Activated CD8-positive, alpha-beta memory T cell treated with anti-CD3 and anti-CD28 coated beads for 1 hour (primary cell): ENCODE results near the gene ZNF740.

ENCODE experiments used
- DNase-seq, 2 donors: peaks; one replicate each; pipeline ENCODE4 v3.0.0-alpha.2; 2020; ENCODE audit warnings: low read depth in 1 of 2; ENCODE audit errors: extremely low read depth in 1 of 2

ZNF740 gene

DNA sequence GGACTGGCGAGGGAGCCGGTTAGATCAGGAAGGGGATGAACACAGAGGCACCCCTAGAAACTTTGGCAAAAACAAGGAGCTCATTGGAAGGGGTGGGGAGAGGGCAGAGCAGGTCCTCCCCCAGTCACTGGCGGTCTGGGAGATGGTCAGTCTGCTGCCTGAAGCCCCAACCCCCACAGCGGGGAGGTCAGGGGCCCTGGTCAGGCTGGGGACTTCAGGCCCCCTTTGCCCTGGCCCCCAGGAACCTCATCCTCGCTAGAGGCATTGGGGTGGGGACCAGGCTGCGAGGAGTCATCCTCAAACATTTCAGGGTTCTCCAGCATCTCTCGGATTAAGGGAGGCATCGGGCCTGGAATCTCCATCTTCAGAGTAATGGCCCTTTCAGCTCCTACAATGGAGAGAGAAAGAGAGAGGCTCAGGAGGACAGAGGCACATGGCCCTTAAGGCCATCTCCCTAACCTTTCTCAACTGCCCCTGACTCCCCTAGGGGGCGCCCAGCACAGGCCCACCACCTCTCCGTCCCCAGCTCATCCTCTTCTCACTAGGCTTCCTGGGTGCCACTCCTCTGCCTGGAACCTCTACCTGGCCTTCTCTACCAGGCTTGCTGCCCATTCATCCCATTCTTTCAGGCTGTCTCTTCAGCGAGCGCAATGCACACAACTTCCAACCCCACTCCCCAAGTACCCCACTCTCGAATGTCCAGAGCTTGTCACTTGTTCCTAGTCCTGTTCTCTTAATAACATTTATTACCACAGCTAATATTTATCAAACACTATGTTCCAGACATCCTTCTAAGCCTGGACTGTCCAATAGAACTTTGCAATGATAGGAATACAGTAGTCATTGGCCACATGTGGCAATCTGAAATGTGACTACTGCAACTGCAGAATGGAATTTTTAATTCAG lies 31.2 kb downstream of the ZNF740 start:
- DNase-seq: no peak

DNA sequence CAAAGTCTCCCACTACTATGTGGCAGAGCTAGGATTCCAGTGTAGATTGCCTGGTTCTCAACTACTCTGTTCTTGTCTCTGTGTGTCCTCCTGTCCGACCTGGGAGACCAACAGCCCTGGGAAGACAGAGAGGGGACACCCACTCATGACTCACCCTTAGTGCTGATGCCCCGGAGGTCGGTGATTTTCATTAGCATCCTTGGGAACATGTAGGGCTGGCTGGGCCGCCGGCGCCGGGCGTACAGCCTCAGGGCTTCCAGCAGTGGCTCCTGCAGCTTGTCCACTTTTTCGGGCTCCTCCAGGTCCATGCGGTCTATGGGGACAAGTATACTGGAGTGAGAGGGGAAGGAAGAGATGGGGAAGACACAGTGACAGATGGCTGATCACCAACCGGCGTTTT lies 32.4 kb downstream of the ZNF740 start:
- DNase-seq: no peak

DNA sequence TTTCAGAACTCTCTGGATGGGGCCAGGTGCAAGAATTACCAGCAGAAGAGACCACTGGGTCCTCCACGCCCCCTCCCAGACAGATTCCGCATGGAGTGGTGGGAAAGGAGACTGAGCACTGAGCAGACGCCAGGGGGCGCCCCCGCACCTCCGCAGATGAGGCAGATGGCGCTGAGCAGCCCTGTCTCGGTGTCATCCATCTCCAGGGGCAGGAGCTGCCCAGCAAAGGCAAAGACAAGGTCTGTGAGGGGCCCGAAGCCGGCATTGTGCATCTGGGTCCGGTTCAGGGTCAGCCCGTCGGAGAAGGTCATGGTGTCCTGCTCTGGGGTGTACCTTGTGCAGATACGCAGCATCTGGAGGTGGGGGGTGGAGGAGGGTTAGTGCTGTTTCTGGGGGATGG lies 32.8 kb downstream of the ZNF740 start:
- peak in 1 of 2 donors; percentile 79 for DNase-seq

DNA sequence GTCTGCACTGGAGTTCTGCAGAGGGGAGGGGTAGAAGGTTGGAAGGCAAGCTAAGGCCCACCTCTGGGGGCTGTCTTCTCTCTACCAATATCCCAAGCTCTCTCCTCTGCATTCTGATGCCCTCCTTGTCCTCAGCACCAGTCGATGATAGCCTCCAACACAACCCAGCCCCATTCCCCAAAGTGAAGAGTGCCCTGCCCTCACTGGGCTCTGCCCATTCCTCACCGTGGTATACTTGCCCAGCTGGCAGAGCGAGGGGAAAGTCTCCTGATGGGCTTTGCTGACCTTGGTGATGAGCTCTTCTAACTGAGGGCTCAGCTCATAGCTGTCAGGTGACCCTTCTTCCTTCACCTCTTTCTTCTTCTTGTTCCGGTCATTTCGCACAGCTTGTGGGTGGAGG lies 33.7 kb downstream of the ZNF740 start:
- DNase-seq: no peak

DNA sequence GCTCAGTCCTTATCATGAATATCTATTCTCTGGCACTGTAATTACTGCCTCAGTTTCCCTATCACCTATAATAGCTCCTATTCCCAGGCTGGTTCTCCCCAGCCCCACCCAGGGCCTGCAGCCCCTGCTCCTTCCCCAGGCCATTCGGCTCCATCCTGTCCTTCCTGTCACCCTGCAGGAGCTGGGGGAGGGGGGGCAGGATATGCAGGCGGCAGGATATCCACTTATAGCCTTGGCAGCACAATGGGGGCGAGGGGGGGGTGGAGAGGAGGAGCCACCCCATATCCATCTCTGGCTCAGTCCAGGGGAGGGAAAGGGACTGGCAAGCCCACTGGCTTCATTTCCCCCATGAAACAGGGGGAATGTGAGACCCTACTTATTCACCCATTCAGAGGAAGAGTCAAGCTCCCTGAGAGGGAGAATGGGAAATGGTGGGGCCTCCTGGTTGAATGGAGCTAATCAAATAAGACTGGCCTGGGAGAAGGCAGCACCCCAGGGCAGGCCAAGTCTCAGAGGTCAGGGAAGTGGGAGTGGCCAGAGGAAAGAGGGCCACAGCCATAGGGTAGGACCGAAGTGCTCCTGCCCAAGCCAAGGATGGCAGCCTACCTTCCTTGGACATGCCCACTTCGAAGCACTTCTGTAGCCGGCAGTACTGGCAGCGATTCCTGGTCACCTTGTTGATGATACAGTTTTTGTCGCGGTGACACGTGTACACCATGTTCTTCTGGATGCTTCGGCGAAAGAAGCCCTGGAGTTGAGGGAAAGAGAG lies 34.3 kb downstream of the ZNF740 start:
- DNase-seq: no peak

DNA sequence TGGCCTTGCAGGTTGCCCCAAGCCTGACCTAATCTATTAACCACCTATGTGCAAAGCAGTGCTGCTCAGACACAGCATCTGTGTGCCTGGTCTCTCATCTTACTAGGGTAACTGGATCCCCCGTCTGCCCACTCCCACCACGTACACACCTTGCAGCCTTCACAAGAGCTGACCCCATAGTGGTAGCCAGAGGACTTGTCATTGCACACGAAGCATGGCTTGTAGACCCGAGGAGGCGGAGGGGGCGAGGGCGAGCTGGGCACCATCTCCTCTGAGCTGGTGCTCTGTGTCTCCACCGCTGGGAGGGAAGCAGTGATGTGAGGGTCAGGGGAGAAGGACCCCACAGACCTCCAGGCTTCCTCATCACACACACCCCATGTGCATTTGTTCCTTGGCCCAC lies 35.0 kb downstream of the ZNF740 start:
- DNase-seq: no peak

DNA sequence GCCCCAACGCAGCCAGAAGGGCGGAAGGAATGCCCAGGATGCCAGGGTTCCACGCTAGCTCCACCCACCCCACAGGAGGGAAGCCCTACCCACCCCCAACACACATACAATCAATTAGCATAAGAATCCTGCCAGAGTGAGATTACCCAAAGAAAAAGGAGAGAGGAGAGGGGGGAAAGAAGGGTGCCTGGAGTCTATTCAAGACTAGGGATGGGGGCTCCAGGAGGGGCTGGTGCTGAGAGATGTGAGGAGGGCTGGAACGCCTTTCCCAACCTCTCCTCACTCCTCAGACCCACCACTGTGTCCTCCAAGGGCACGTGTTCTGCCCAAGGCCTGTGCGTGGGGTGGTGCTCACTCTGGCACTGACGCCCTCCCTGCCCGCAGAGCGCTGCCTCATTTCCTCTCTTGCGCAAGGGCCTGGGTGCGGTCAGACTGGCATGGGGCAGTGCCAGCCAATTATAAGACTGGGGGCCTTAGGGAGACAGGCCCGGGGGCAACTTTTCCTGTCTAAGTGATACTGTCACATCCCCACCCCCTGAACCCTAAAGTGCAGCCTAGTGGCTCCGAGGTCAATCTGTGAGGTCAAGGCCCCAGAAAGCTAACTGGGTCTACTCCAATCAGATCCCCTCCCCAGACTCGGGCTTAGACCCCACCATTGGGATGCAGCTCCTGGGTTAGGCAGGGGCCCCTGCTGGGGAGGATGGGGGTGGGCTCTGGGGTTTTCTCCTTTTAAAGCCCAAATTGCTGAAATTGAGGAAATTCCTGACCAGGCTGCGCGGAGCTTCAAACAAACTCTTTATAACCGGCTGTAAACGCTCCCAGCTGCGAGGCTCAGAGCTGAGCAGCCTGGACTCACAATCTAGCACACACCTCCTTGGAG lies 36.8 kb downstream of the ZNF740 start:
- DNase-seq: no peak

DNA sequence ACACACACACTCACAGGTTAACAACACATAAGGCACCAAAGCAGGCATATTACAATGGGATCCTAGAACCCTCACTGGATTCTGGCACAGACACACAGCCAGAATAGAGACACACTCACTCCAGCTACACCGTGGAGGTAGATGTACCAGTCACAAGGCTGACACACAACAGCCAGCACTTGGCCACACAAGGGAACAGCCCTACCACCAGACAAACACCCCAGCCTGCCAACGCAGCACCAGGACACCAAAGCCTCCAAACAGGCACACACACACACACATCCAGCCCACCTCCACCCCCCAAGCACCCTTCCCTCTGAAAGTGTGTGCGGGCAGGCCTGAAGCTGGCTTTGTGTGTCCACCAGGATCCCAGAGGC lies 37.4 kb downstream of the ZNF740 start:
- DNase-seq: no peak

DNA sequence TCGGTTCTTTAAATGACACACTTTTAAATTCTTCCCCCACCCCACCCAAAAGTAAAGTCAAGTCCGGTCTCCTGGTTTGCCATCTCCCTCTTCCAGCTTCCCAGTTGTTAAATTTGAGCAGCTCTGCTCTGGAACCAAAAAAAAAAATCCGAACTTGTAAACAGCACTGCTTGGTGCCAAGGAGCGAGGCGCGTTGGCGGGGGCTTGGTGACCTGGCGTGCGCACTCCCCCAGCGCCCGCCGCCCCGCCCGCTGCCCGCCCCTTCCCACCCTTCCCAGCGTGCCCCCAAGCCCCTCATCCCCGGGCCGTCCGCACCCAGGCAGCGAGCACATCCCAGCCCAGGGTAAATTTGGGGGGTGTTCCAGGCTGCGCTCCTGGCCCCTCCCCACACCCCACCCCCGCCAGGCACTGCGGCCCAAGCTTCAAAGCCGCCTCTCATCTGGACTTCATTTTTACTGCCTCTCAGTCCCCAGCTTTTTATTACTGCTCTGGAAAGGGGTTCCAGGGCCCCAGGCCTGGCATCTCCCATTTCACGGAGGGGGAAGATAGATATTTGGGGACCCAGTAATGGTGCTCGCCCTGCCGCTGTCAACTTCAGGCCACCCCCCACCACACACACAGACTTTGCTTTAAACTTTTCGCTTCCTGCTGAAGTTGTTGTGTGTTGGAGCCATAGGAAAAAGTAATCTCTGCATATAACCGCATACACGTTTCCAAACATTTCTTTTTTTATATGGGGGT lies 38.2 kb downstream of the ZNF740 start:
- no peak for DNase-seq

DNA sequence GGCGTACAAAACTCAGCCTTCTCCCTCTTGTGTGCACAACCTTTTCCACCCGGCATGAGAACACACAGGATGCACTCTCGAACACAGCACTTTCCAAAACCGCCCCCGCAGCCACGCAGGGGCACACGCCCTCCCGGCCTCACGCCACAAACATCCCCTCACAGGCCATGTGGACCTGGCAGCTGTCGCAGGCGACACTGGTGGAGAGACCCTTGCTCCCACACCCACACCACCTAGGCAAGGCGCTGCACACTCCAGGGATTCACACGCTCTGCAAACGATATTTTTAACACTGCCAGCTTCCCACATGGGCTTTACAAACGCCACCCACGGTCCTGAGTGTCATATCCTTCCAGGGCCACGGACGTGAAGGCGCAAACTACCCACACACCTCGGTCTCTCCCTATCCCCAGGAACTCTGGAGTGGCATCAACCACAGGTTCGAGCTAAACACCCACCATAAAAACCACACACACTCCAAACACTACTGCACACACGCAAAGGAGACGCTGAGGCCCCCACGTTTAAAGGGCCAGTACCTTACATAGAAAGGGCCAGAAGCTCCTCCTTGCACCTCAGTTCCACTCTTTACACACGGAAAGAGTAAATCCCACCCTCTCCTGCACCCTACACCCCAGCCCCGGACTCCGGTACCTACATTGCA lies 38.9 kb downstream of the ZNF740 start:
- DNase-seq: peak in 1 of 2 donors; percentile 50

DNA sequence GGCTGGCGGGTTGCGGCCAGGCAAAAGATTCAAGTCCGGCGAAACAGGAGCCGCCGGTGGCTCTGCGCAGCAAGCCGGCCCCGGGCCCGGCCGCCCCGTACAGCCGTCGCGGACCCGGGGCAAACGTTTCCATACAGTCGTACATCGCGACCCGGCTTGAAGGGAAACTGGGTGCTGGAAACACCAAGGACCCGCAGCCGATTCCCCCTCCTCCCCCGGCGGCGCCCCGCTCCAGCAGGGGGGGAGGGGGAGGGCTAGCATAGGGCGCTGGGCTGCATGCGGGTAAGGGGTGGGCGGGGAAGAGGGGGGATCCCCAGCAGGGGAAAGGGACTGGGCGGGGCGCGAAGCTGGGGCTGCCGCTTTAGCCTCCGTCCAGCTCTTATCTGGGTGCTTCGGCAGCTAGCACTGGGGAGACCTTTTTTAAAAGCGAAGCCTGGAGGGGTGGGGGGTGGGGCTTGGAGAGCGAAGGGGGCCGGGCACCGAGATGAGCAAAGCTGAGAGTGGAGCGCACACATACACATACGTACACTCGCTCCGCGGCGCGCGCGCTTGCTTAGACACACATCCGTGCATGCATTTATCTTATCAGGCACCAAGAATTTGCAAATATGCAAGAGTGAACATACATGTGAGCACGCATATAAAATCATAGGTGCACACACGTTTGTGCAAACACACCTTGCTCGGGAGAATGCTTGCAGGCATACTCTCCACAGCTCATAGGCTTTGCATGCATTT lies 39.6 kb downstream of the ZNF740 start:
- peak in 1 of 2 donors; percentile 62 for DNase-seq

DNA sequence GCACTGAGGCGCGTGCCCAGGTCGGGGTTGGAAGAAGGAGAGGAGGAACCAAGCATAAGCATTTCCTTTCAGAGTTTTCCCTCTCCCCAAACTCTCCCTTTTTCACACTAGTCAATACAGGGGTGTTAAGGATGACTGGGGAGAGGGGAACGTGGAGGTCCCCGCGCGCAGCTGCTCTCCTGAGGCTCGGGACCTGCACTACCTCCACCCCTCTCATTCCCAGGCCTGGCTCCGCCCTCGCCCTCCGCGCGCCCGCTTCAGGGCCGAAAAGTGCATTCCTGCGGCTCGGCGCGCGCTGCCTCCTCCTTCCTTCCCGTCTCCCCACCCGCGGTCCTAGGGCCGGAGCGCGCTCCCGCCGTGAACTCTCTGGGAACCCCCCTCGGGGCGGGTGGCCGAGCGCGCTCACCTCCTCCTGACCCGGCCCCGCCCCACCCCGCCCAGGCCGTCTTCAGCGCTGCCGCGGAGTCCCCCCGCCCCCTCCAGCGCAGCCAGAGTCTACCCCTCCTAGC lies 40.2 kb downstream of the ZNF740 start:
- peak in 1 of 2 donors; percentile 70 for DNase-seq

DNA sequence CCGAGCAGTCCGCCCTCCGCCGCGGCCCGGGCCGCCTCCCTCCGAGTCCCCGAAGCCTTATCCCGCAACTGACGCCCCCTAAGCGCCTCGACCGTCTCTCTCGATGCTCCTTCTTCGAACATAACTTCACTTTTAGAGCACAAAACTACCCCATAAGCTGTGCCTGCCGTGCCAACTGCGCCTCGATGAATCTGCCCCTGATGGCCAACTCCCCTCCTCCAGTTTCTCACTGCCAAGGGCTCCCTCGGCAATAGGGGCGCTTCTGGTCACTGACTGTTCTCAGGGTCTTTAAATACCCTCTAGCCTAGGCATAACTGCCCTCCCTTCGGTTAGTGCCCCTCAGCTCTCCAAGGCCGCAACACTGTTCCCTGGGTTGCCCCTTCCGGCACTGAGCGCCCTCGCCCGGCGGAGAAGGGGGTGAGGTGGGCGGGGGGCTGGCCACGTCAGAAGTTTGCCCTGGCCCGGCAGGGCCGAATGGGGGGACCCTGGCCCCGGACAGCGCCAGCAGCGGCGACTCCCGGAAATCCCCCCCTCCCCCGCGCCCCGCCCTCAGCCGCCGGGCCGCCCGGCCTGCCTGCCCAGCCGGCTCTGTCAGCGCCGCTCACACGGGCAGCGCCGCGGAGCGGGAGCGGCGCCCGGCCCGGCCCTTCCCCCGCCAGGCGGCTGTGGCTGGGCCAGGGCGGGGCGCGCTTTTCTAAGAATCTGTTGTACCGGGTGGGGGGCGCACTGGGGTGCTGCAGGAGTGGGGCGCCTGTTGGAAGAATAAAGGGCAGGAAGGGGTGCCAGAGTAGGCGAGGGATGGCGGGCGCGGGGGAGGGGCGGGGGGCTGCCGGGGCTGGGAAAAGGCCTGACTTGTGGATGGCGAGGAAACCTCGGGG lies 40.9 kb downstream of the ZNF740 start:
- no peak for DNase-seq

DNA sequence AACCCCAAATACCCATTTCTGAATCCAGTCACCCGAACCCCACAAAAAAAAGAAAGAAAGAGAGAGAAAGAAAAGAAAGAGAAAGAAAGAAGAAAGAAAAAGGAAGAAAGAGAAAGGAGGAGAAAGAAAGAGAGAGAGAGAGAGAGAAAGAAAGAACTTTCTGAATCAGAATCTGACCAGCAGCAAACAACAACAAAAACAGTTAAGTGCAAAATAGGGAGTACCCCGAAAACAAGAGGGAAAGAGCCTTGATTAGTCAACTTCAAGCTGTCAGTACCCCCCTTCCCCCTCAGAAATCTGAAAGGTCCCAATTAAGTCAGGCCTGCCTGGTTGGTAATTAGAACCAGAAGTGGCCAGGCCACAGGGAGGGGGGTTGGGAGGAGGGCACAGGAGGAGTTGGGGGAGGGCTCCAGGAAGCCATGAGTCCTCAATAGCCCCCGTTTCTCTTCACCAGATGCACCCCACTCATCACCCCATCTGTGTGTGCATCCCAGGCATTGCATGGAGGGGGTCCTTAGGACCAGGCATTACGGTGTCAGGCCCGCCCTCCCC lies 41.7 kb downstream of the ZNF740 start:
- no peak for DNase-seq

DNA sequence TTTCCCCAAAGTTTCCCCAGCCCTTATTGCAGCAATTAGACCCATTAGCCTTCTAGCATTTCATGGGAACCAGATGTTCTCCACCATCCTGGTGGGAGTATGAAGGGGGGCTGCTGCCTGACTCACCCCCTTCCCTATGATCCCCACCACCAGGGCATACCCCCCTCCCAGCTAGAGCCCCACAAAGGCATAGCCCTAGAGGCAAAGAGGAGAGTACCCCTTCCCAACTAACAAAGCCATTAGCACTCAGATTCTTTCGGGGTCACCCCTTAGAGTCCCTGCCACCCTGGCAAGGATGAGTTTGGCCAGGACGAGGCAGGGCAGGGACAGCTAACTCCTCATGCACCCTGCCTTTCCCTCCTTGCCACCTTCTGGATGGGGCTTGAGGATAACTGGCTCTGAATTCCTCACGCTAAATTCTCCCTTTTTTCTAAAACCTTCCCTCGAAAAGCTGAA lies 42.3 kb downstream of the ZNF740 start:
- no peak for DNase-seq

DNA sequence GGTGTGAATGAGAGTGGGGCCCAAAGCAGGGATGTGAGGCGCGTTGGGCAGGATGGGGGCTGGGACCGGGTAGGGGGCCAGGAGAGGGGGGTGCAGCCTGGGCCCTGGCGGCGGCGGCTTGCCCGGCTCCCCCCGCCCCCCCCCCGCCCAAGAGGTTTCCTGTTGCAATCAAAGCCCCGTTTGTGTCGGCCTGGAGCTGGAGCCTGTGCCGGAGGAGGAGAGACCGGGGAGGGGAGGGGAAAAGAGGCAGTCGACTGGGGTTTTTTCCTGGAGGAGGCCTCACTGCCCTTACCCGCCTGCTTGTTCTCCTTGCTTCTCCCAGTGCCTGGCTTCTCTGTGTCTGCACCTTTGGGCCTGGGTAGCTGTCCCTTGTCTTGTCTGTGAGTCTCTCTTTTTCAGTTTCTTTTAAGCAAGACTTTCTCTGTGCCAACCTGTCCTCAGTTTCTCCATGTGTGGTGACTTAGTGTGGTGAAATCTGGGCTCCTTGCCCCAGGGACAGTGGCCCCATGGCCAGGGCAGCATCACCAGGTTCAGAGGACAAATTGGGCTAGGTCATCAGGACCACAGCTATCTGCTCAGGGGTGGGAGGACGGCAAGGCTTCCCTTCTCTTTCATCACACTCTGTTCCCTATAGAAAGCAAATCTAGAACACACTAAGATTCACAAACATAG lies 43.0 kb downstream of the ZNF740 start:
- no peak for DNase-seq
